HEK293 (cell line): Measurements from ENCODE around the gene CCDC186.
A peak's percentile ranks its signal among the peaks of the same experiment; 100 is the strongest.

ENCODE experiments used
- CTCF ChIA-PET: fragments of 350-600 bp; formaldehyde crosslinking; extraction: SDS; loops from one replicate; lab custom pipeline; 2021; ENCODE audit warnings: antibody characterized with exemption; lab: Yijun Ruan, JAX
- POLR2A ChIA-PET: fragments of 300-600 bp; formaldehyde crosslinking; extraction: SDS; loops from one replicate; lab custom pipeline; 2020; ENCODE audit warnings: antibody characterized with exemption, inconsistent platforms; lab: Yijun Ruan, JAX
- H3K27ac ChIP-seq: fragments of 200-500 bp; sonication (Bioruptor generic); 2 replicates; pipeline ENCODE4 v1.5.1; 2014; ENCODE audit warnings: low read depth, low read length, control low read depth, inconsistent platforms; ENCODE audit errors: extremely low read depth
- H3K36me3 ChIP-seq, 2 experiments: fragments of 200-500 bp in 1 of 2; sonication (Bioruptor generic) in 1 of 2; 1 replicate in 1 of 2; 2 replicates in 1 of 2; pipeline ENCODE4 v1.5.1; 2014 to 2017; ENCODE audit warnings: inconsistent platforms in 2 of 2, low read length in 2 of 2; ENCODE audit not compliant: control insufficient read depth in 2 of 2, insufficient read depth in 1 of 2
- H3K4me1 ChIP-seq: fragments of 200-500 bp; sonication (Bioruptor generic); 2 replicates; pipeline ENCODE4 v1.5.1; 2014; ENCODE audit warnings: mild to moderate bottlenecking, low read length, inconsistent platforms; ENCODE audit not compliant: control insufficient read depth, insufficient read depth
- H3K4me3 ChIP-seq: 2 replicates; pipeline ENCODE4 v1.5.1; 2011; ENCODE audit warnings: low read depth, mild to moderate bottlenecking, control low read depth, low read length, moderate library complexity
- H3K9me3 ChIP-seq: fragments of 200-500 bp; sonication (Bioruptor generic); 2 replicates; pipeline ENCODE4 v1.5.1; 2014; ENCODE audit warnings: low read depth, low read length, inconsistent platforms; ENCODE audit not compliant: control insufficient read depth, insufficient read depth
- GLI4 ChIP-seq: fragments of 450-650 bp; formaldehyde crosslinking; IDR thresholded peaks from 2 replicates; pipeline ENCODE4 v1.5.1; 2016; ENCODE audit warnings: missing biosample characterization, missing genetic modification characterization
- KLF16 ChIP-seq: fragments of 450-650 bp; formaldehyde crosslinking; IDR thresholded peaks from 2 replicates; pipeline ENCODE4 v1.5.1; 2017; ENCODE audit warnings: missing biosample characterization, missing genetic modification characterization
- MEIS1 ChIP-seq: sonication (generic); formaldehyde crosslinking; IDR thresholded peaks from 2 replicates; pipeline ENCODE4 v1.8.1; 2022; ENCODE audit warnings: missing genetic modification reagents, mild to moderate bottlenecking, borderline replicate concordance
- PRDM1 ChIP-seq: fragments of 450-650 bp; formaldehyde crosslinking; IDR thresholded peaks from 2 replicates; pipeline ENCODE4; 2016; ENCODE audit warnings: missing biosample characterization, missing genetic modification characterization
- PRDM10 ChIP-seq: fragments of 450-650 bp; formaldehyde crosslinking; IDR thresholded peaks from 2 replicates; pipeline ENCODE4 v1.5.1; 2016; ENCODE audit warnings: missing biosample characterization, missing genetic modification characterization
- SCRT2 ChIP-seq: fragments of 450-650 bp; formaldehyde crosslinking; IDR thresholded peaks from 2 replicates; pipeline ENCODE4 v1.5.1; 2016; ENCODE audit warnings: missing biosample characterization, missing genetic modification characterization
- SP7 ChIP-seq: fragments of 450-650 bp; formaldehyde crosslinking; IDR thresholded peaks from 2 replicates; pipeline ENCODE4 v1.5.1; 2016; ENCODE audit warnings: missing biosample characterization, missing genetic modification characterization
- ZBTB1 ChIP-seq: fragments of 450-650 bp; formaldehyde crosslinking; IDR thresholded peaks from 2 replicates; pipeline ENCODE4 v1.5.1; 2016; ENCODE audit warnings: missing biosample characterization, missing genetic modification characterization
- ZBTB10 ChIP-seq: fragments of 450-650 bp; formaldehyde crosslinking; IDR thresholded peaks from 2 replicates; pipeline ENCODE4 v1.5.1; 2016; ENCODE audit warnings: missing biosample characterization, missing genetic modification characterization
- ZBTB17 ChIP-seq: fragments of 450-650 bp; formaldehyde crosslinking; IDR thresholded peaks from 2 replicates; pipeline ENCODE4 v1.5.1; 2016; ENCODE audit warnings: missing biosample characterization, missing genetic modification characterization
- ZFHX2 ChIP-seq: fragments of 450-650 bp; formaldehyde crosslinking; conservative IDR thresholded peaks from 2 replicates; pipeline ENCODE4 v1.5.1; 2016; ENCODE audit warnings: missing biosample characterization, missing genetic modification characterization
- ZFP37 ChIP-seq: fragments of 450-650 bp; formaldehyde crosslinking; IDR thresholded peaks from 2 replicates; pipeline ENCODE4 v1.5.1; 2016; ENCODE audit warnings: missing biosample characterization, missing genetic modification characterization
- ZIC2 ChIP-seq: fragments of 450-650 bp; formaldehyde crosslinking; IDR thresholded peaks from 2 replicates; pipeline ENCODE4 v1.5.1; 2016; ENCODE audit warnings: missing biosample characterization, missing genetic modification characterization
- ZNF146 ChIP-seq: fragments of 450-650 bp; formaldehyde crosslinking; IDR thresholded peaks from 2 replicates; pipeline ENCODE4 v1.5.1; 2016; ENCODE audit warnings: missing biosample characterization, missing genetic modification characterization
- ZNF16 ChIP-seq: fragments of 450-650 bp; formaldehyde crosslinking; IDR thresholded peaks from 2 replicates; pipeline ENCODE4 v1.5.1; 2016; ENCODE audit warnings: low read depth, missing biosample characterization, missing genetic modification characterization
- ZNF174 ChIP-seq: fragments of 450-650 bp; formaldehyde crosslinking; IDR thresholded peaks from 2 replicates; pipeline ENCODE4 v1.5.0; 2017; ENCODE audit warnings: missing biosample characterization, mild to moderate bottlenecking, missing genetic modification characterization
- ZNF221 ChIP-seq: fragments of 450-650 bp; formaldehyde crosslinking; IDR thresholded peaks from 2 replicates; pipeline ENCODE4 v1.5.1; 2017; ENCODE audit warnings: missing biosample characterization, missing genetic modification characterization, borderline replicate concordance
- ZNF248 ChIP-seq: fragments of 450-650 bp; formaldehyde crosslinking; IDR thresholded peaks from 2 replicates; pipeline ENCODE4 v1.5.1; 2017; ENCODE audit warnings: missing biosample characterization, missing genetic modification characterization
- ZNF292 ChIP-seq: fragments of 450-650 bp; formaldehyde crosslinking; IDR thresholded peaks from 2 replicates; pipeline ENCODE4 v1.5.1; 2016; ENCODE audit warnings: low read depth, missing biosample characterization, missing genetic modification characterization, borderline replicate concordance
- ZNF404 ChIP-seq: fragments of 450-650 bp; formaldehyde crosslinking; IDR thresholded peaks from 2 replicates; pipeline ENCODE4 v1.5.1; 2017; ENCODE audit warnings: missing biosample characterization, missing genetic modification characterization
- ZNF426 ChIP-seq: fragments of 450-650 bp; formaldehyde crosslinking; IDR thresholded peaks from 2 replicates; pipeline ENCODE4 v1.5.1; 2017; ENCODE audit warnings: missing biosample characterization, missing genetic modification characterization, mild to moderate bottlenecking, inconsistent platforms, moderate library complexity
- ZNF549 ChIP-seq: fragments of 450-650 bp; IDR thresholded peaks from 2 replicates; pipeline ENCODE4 v1.5.1; 2018; ENCODE audit warnings: missing biosample characterization, missing genetic modification characterization, mild to moderate bottlenecking, inconsistent platforms, moderate library complexity
- ZNF660 ChIP-seq: fragments of 450-650 bp; IDR thresholded peaks from 2 replicates; pipeline ENCODE4 v1.5.1; 2018; ENCODE audit warnings: missing biosample characterization, mild to moderate bottlenecking, missing genetic modification characterization
- ZXDB ChIP-seq: fragments of 450-650 bp; formaldehyde crosslinking; IDR thresholded peaks from 2 replicates; pipeline ENCODE4 v1.5.1; 2016; ENCODE audit warnings: missing biosample characterization, missing genetic modification characterization

The CCDC186 gene

GRCh38 chr10:114220281-114220680 lies 46.3 kb upstream of the CCDC186 start:
- H3K4me1 ChIP-seq = no peaks in the 10 kb centered on the region
- no peak overlapping the region for H3K27ac ChIP-seq
- POLR2A ChIA-PET = no interaction called here
- CTCF ChIA-PET = no interaction called here
- no peaks in the 10 kb centered on the region for H3K9me3 ChIP-seq
- H3K36me3 ChIP-seq = no peaks in the 10 kb centered on the region
- H3K4me3 ChIP-seq = no peak overlapping the region
- TF ChIP-seq ZNF174 (no peak), ZBTB10 (no peak), ZNF292 (tag by site-specific recombination) (no peak), ZNF146 (tag by site-specific recombination) (no peak)

GRCh38 chr10:114215033-114215432 lies 41.0 kb upstream of the CCDC186 start:
- H3K4me1 ChIP-seq = no peaks in the 10 kb centered on the region
- H3K27ac ChIP-seq = no peak overlapping the region
- no peak overlapping the region for H3K4me3 ChIP-seq
- no peaks in the 10 kb centered on the region for H3K36me3 ChIP-seq
- TF ChIP-seq ZNF248 (no peak), ZNF426 (no peak), ZNF146 (tag by site-specific recombination) (peak; percentile 92), ZNF221 (tag by site-specific recombination) (no peak)
- ChIA-PET CTCF (no interaction called here), POLR2A (no interaction called here)
- no peaks in the 10 kb centered on the region for H3K9me3 ChIP-seq

- Histone ChIP-seq H3K4me3 (no peak overlapping the region), H3K36me3 (no peaks in the 10 kb centered on the region), H3K27ac (no peak overlapping the region)
- POLR2A ChIA-PET = no interaction called here
- TF ChIP-seq SCRT2 (tag by site-specific recombination) (0 out of 2 replicates have a peak, but pooled peaks have one; percentile 26), KLF16 (no peak)
- TF ChIP-seq, all 188 proteins: peak for 1
- Histone ChIP-seq H3K9me3 (no peaks in the 10 kb centered on the region), H3K4me1 (no peaks in the 10 kb centered on the region)
- CTCF ChIA-PET = interaction anchor here (0.7 kb wide), 1 partner anchor 144 kb away, joined by 4 read pairs; no protein-coding TSS in a partner anchor
Measured at GRCh38 chr10:114212153-114212552, 38.1 kb upstream of the CCDC186 start.

- Histone ChIP-seq H3K36me3 (no peaks in the 10 kb centered on the region), H3K4me3 (no peak overlapping the region), H3K4me1 (no peaks in the 10 kb centered on the region), H3K9me3 (no peaks in the 10 kb centered on the region), H3K27ac (no peak overlapping the region)
- CTCF ChIA-PET = interaction anchor here (0.6 to 1.7 kb wide), 2 partner anchors 14 to 341 kb away, joined by 4 to 6 read pairs; no protein-coding TSS in a partner anchor
- POLR2A ChIA-PET = no interaction called here
- TF ChIP-seq ZIC2 (tag by site-specific recombination) (0 out of 2 replicates have a peak, but pooled peaks have one; percentile 25), MEIS1 (no peak), ZXDB (tag by site-specific recombination) (no peak), ZBTB1 (no peak), ZNF16 (tag by site-specific recombination) (no peak), ZNF660 (tag by site-specific recombination) (peak; percentile 99), ZNF549 (tag by site-specific recombination) (no peak), PRDM10 (tag by site-specific recombination) (peak; percentile 39; the same call in 1 of the 2 replicates), ZFP37 (tag by site-specific recombination) (0 out of 2 replicates have a peak, but pooled peaks have one; percentile 31), ZBTB17 (tag by site-specific recombination) (0 out of 2 replicates have a peak, but pooled peaks have one; percentile 10), ZFHX2 (tag by site-specific recombination) (no peak), ZNF404 (tag by site-specific recombination) (no peak), GLI4 (no peak), SP7 (peak; percentile 38; the same call in 1 of the 2 replicates), PRDM1 (tag by site-specific recombination) (no peak)
Measured at GRCh38 chr10:114208351-114208750, 34.3 kb upstream of the CCDC186 start.
